Spleen (tissue), 11 donors: ENCODE data around the gene MPO. TPM values are rescaled to one million over a fixed set of nuclear protein-coding genes. Genes with fewer than 3 reads are reported as not detected.

Experiments used
- DNase-seq: peaks from one replicate; pipeline ENCODE4 v3.0.0-alpha.2; 2020
- H3K27ac ChIP-seq, 8 donors: fragments of 200-600 bp; sonication (generic) in 7 of 8; 1 replicate in 4 of 8; 2 replicates in 4 of 8; pipeline versions ENCODE4 v1.5.0 to v1.8.0; 2016 to 2021; ENCODE audit warnings: inconsistent platforms in 4 of 8, mild to moderate bottlenecking in 4 of 8, moderate library complexity in 1 of 8
- H3K27me3 ChIP-seq, 7 donors: fragments of 200-600 bp; sonication (generic) in 6 of 7; replicated peaks in 1 of 7; 1 replicate in 4 of 7; 2 replicates in 3 of 7; pipeline versions ENCODE4 v1.5.0 to v1.8.0; 2016 to 2021; ENCODE audit warnings: inconsistent platforms in 3 of 7, mild to moderate bottlenecking in 1 of 7
- H3K36me3 ChIP-seq, 6 donors: fragments of 200-600 bp; sonication (generic) in 5 of 6; 1 replicate in 4 of 6; 2 replicates in 2 of 6; pipeline versions ENCODE4 v1.5.0 to v1.8.0; 2016 to 2021; ENCODE audit warnings: inconsistent platforms in 2 of 6
- H3K4me1 ChIP-seq, 6 donors: fragments of 200-600 bp; sonication (generic) in 5 of 6; 1 replicate in 3 of 6; 2 replicates in 3 of 6; pipeline versions ENCODE4 v1.5.0 to v1.8.0; 2016 to 2021; ENCODE audit warnings: inconsistent platforms in 3 of 6
- H3K4me3 ChIP-seq, 8 donors: fragments of 200-600 bp; sonication (generic) in 7 of 8; 1 replicate in 4 of 8; 2 replicates in 4 of 8; pipeline versions ENCODE4 v1.5.0 to v1.8.0; 2016 to 2021; ENCODE audit warnings: inconsistent platforms in 4 of 8, mild to moderate bottlenecking in 4 of 8, moderate library complexity in 2 of 8
- H3K9me3 ChIP-seq, 8 donors: fragments of 200-600 bp; sonication (generic) in 7 of 8; 1 replicate in 4 of 8; 2 replicates in 4 of 8; pipeline versions ENCODE4 v1.5.0 to v1.8.0; 2016 to 2021; ENCODE audit warnings: inconsistent platforms in 4 of 8
- CTCF ChIP-seq, 11 experiments: fragments of 200-600 bp in 7 of 11; fragments of 450-650 bp in 4 of 11; sonication (generic) in 4 of 11; IDR thresholded peaks in 8 of 11; conservative IDR thresholded peaks in 3 of 11; 1 replicate in 7 of 11; 2 replicates in 4 of 11; pipeline versions ENCODE4 v1.4.0 to v1.8.0; 2016 to 2021; ENCODE audit warnings: antibody characterized with exemption in 11 of 11, inconsistent platforms in 4 of 11, mild to moderate bottlenecking in 1 of 11
- POLR2A ChIP-seq, 3 donors: fragments of 450-650 bp; IDR thresholded peaks; one replicate each; pipeline ENCODE4 v1.5.1; 2017; ENCODE audit warnings: antibody characterized with exemption in 3 of 3, mild to moderate bottlenecking in 1 of 3
- POLR2AphosphoS5 ChIP-seq, 3 donors: sonication (generic); formaldehyde crosslinking; IDR thresholded peaks; one replicate each; pipeline ENCODE4 v1.5.1; 2017; ENCODE audit warnings: antibody characterized with exemption in 3 of 3
- WGBS, 5 donors: extraction: QIAGEN DNeasy Blood & Tissue Kit in 3 of 5; methylation state at CpG; one replicate each; pipeline versions ENCODE4 v1.1.5 to v1.1.7; 2013 to 2018; 5-methylcytosine and 5-hydroxymethylcytosine counted together
- intact Hi-C: fragments of 100-400 bp; cut with DNase I; formaldehyde crosslinking; loops from one replicate; pipeline ENCODE4 v1.15.0; 2023; ENCODE audit warnings: low total_unique reads
- polyA plus RNA-seq, 3 donors: library from polyadenylated mRNA; stranded (reverse); fragments of 200-250 nt; gene quantifications; one replicate each; pipeline ENCODE4 v1.2.1, GENCODE V29; 2013
- total RNA-seq, 7 donors: library from RNA; depleted of rRNA in 3 of 7; stranded (reverse); fragments of >200 nt in 3 of 7; fragmentation: NEBNext Ultra II Directional in 4 of 7; extraction: Animal tissue kit (Norgen Biotek cat#: 25700) in 4 of 7; gene quantifications; one replicate each; pipeline versions ENCODE4 v1.1.0 to v1.2.1, GENCODE V29; 2016 to 2021
- donor health status: healthy with polysubstance abuse.
- donor health status: DM: no; HTN: no; CAD: no; lungs with moderate emphysema.
- donor health status: DM: no; HTN: no; CAD: no.
- donor health status: Bipolar disorder and iron deficiency.
- donor health status: healthy.
- donor health status: DM: no; HTN: no; CAD: no.
- donor health status: DM: yes; HTN: yes; CAD: no.

Gene MPO
- total and polyA plus RNA-seq, 10 donors = 0.52 to 75.7 (median 12.0) TPM

- Histone ChIP-seq H3K27ac (peak overlapping the region in 3 of 8 donors; percentile 22 to 33 (median 27)), H3K27me3 (peaks cover 0 to 36% (median 0%) of the 10 kb centered on the region in 7 donors), H3K9me3 (no peaks in the 10 kb centered on the region), H3K4me1 (peaks cover 0 to 44% (median 12%) of the 10 kb centered on the region in 6 donors), H3K4me3 (no peak overlapping the region), H3K36me3 (no peaks in the 10 kb centered on the region)
- intact Hi-C loops = no loop called here
- peak; percentile 76 for DNase-seq
- TF ChIP-seq POLR2AphosphoS5 (IDR thresholded peaks at IDR 0.05) (no peak), POLR2A (IDR thresholded peaks at IDR 0.05) (no peak), CTCF (IDR thresholded peaks at IDR 0.05 in 8 of 11, conservative IDR thresholded peaks at IDR 0.05 in 3 of 11) (no peak)
- 58 to 83% (median 66%) methylated on average over 32 to 36 of the region's 36 CpGs for WGBS, 5 donors
These were observed 2.7 kb downstream of the MPO start for GRCh38 chr17:58277802-58278595.

GRCh38 chr17:58277107-58277801 lies 3.5 kb downstream of the MPO start:
- peaks cover 0 to 48% (median 12%) of the 10 kb centered on the region in 6 donors for H3K4me1 ChIP-seq
- intact Hi-C loops = no loop called here
- WGBS, 5 donors = 33 to 59% (median 48%) methylated on average over 5 of the region's 5 CpGs
- peaks cover 0 to 36% (median 0%) of the 10 kb centered on the region in 7 donors for H3K27me3 ChIP-seq
- no peaks in the 10 kb centered on the region for H3K36me3 ChIP-seq
- no peak for DNase-seq
- H3K27ac ChIP-seq = no peak overlapping the region
- no peaks in the 10 kb centered on the region for H3K9me3 ChIP-seq
- H3K4me3 ChIP-seq = no peak overlapping the region
- no peak for TF ChIP-seq POLR2AphosphoS5 (IDR thresholded peaks at IDR 0.05)
- TF ChIP-seq POLR2A (IDR thresholded peaks at IDR 0.05) = no peak
- TF ChIP-seq CTCF (IDR thresholded peaks at IDR 0.05 in 8 of 11, conservative IDR thresholded peaks at IDR 0.05 in 3 of 11) = peak in 6 of 11 experiments; percentile 18 to 39 (median 33)

GRCh38 chr17:58276423-58276822 lies 4.3 kb downstream of the MPO start:
- peaks cover 0 to 48% (median 12%) of the 10 kb centered on the region in 6 donors for H3K4me1 ChIP-seq
- H3K27me3 ChIP-seq = peaks cover 0 to 36% (median 0%) of the 10 kb centered on the region in 7 donors
- H3K4me3 ChIP-seq = no peak overlapping the region
- no peaks in the 10 kb centered on the region for H3K36me3 ChIP-seq
- TF ChIP-seq POLR2AphosphoS5 (IDR thresholded peaks at IDR 0.05) (no peak), POLR2A (IDR thresholded peaks at IDR 0.05) (no peak), CTCF (IDR thresholded peaks at IDR 0.05 in 8 of 11, conservative IDR thresholded peaks at IDR 0.05 in 3 of 11) (no peak)
- peak; percentile 32 for DNase-seq
- intact Hi-C loops = no loop called here
- no peak overlapping the region for H3K27ac ChIP-seq
- no peaks in the 10 kb centered on the region for H3K9me3 ChIP-seq
- 28 to 62% (median 40%) methylated on average over 2 of the region's 2 CpGs for WGBS, 5 donors

DNA sequence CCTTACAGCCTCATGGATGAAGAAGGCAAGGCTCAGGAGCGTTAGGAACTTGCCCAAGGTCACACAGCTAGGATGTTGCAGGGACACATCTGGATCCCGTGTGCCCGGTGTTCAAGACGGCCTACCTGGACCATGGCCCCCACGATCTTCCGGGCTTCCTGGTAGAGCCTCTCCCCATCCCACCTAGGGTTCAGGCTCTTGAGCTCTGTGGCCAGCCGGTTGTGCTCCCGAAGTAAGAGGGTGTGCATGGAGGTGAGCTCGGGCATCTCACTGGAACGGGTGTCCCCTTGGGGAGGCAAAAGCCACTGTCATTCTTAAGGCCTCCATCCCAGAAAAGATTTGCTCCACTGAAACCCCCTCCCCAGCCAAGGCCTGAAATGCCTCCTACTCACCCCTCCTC lies 5.3 kb downstream of the MPO start:
- Histone ChIP-seq H3K27ac (no peak overlapping the region), H3K4me3 (no peak overlapping the region), H3K4me1 (peaks cover 0 to 47% (median 12%) of the 10 kb centered on the region in 6 donors), H3K27me3 (peaks cover 0 to 31% (median 0%) of the 10 kb centered on the region in 7 donors), H3K9me3 (no peaks in the 10 kb centered on the region), H3K36me3 (no peaks in the 10 kb centered on the region)
- TF ChIP-seq CTCF (IDR thresholded peaks at IDR 0.05 in 8 of 11, conservative IDR thresholded peaks at IDR 0.05 in 3 of 11) = no peak
- TF ChIP-seq POLR2A (IDR thresholded peaks at IDR 0.05) = no peak
- TF ChIP-seq POLR2AphosphoS5 (IDR thresholded peaks at IDR 0.05) = no peak
- intact Hi-C loops = no loop called here
- 57 to 86% (median 72%) methylated on average over 10 of the region's 10 CpGs for WGBS, 5 donors
- peak; percentile 57 for DNase-seq
